Stimulated activated CD8-positive, alpha-beta memory T cell treated with anti-CD3 and anti-CD28 coated beads, Interleukin-4, amount 100 ng/mL, for 24 hours (primary cell): ENCODE data around the gene OSGIN1.
"Not testable (repeated sequence)": the region's sequence is repeated elsewhere in the genome, so short reads cannot be mapped to it uniquely, and the experiment has no call there.

Source experiments
- DNase-seq: peaks from one replicate; pipeline ENCODE4 v3.0.0-alpha.2; 2020; ENCODE audit warnings: low read depth

Gene OSGIN1

GRCh38 chr16:83940630-83941378, 12.2 kb upstream of the OSGIN1 start:
- no peak for DNase-seq

- not testable (repeated sequence) for DNase-seq
These were observed 11.5 kb upstream of the OSGIN1 start for GRCh38 chr16:83941546-83941945.

GRCh38 chr16:83942074-83942473, 11.0 kb upstream of the OSGIN1 start:
- no peak for DNase-seq

DNA sequence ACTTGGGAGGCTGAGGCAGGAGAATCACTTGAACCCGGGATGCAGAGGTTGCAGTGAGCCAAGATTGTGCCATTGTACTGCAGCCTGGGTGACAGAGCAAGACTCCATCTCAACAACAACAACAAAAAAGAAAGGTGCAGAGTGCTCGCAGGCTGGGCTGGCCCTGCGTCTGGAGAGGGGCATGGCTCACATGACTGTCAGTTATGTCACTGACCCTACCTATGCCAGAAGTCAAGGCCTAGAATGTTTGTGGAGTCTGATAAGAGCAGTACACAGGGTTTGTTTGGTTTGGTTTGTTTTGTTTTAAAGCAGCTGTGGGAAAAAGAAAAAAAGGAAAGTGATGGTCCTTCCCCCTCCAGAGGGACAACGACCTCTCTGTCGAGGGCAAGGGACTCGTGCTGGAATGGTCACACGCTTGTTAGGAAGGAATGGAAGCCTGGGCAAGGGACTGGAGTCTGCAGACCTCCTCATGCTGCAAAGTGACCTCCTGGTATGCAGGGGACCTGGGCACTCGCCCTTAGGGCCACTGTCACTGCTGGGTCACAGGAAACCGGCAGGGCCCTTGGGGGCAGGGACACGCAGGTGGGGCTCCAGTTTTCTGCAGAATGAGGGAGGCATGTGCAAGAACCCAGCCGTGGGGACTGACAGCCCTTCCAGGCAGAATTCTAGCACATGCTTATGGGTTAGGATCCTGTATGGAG, 10.1 kb upstream of the OSGIN1 start:
- DNase-seq = no peak

GRCh38 chr16:83943516-83944050, 9.5 kb upstream of the OSGIN1 start:
- DNase-seq = no peak

DNA sequence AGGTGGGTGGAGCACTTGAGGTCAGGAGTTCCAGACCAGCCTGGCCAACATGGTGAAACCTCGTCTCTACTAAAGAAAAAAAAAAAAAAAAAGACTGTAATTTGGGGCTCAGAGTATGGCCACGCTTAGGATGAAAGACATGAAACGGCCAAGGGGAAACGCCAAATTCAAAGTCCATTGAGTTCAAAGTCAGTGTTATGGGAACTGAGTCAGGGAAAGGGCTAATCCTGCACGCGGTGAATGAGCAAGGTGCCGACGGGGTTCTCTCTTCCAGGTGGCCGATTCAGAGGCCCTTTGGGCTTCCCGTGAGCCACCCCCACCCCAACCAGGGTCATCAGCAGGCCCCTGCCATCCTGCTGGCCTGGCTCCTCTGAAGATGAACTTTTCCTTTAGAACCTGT, 7.5 kb upstream of the OSGIN1 start:
- DNase-seq = no peak

- DNase-seq = no peak
These were observed 6.8 kb upstream of the OSGIN1 start for GRCh38 chr16:83946154-83946780.

DNA sequence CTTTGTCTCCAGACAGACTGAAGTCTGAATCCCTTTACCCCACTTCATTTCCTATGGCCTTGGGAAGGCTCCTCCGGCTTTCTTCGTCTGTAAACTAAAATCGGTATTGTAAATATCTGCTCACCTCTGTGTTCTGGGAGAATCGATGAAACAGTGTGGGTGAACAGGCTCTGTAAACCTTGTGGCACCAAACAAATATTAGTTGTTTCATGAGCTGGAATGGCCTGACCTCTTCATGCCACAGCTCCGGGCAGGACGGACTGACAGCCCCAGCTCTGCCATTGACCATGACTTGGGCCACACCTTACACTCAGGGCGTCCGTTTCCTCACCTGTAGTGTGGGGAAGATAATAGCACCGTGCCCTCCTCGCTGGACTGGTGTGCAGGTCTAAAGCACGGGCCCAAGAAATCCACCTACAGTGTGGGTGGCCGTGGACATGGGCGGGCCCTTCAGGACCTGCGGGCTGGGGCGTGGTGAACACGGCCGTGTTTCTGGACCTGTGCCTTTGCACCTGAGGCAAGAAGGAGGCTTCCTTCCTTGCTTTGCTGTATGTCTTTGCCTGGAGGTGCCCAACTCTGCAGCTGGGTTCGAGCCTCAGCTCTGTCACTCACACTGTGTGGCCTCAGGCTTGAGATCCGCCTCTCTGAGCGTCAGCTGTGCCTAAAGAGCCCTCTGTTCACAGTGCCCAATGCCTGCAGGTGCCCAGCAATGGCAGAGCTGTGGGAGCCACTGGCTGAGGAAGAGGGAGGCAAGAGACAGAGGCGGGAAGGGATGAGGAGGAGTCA, 6.1 kb upstream of the OSGIN1 start:
- no peak for DNase-seq

GRCh38 chr16:83947642-83948234, 5.3 kb upstream of the OSGIN1 start:
- DNase-seq = no peak

GRCh38 chr16:83948914-83949723, 3.9 kb upstream of the OSGIN1 start:
- no peak for DNase-seq

GRCh38 chr16:83949724-83950001, 3.4 kb upstream of the OSGIN1 start:
- no peak for DNase-seq

- DNase-seq = not testable (repeated sequence)
These were observed 2.1 kb upstream of the OSGIN1 start for GRCh38 chr16:83950862-83951399.

- DNase-seq = no peak
These were observed 1.5 kb upstream of the OSGIN1 start for GRCh38 chr16:83951544-83951943.

- no peak for DNase-seq
These were observed 477 bp upstream of the OSGIN1 start for GRCh38 chr16:83952587-83952939.

DNA sequence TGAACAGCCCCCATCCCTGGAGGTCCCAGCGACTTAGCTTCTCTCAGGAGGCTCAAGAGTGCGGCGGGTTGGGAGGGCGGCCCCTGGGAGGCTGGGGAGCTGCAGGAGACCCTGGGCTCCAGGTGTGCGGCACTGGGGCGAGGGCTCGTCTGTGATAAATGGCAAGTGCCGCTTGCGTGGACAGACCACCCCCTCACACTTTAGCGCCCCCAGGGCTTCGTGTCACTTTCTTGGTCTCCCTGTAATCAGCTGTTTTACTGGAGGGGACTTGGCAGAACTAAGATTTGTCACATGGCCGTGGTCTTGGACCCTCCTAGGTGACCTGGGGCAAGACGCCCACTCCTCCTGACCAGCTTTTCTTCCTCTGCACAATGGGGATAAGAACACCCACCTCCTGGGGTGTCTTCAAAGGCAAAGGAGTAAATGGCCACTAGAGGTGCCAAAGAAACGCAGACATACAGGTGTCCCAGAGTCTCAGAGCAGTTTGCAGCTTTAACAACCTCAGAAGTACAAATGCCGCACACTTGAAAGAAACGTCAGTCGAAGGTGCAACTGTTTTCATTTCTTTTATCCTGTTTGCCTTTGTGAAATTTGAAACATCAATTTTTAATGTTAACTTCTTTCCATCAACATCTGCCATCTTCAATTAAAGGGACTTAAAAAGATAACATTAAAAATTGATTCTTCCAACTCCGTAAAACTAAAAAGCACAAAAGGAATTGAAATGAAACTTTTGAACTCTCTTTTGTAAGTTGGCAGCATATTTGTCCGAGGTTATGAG, 946 bp downstream of the OSGIN1 start:
- DNase-seq = no peak

DNA sequence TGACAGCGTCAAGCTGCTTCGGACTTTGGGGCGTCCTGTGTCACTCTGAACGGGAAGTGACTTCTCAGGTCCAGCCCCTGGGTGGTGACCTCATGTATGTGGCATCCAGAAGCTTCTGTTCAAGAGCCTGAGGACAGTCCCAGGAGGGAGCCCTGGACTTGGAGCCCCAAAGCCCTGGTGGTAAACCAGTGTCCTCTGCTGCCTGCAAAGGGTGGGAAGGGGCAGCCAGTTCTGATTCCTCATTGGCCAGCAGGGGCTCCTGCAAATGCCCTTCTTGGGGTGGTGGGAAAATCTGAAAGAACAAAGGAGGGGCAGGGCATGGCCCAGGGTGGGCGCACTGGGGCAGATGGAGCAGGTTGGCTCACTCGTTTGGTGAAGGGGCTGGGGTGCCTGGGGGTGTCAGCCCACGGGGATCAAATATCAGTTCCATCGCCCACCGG, 1.6 kb downstream of the OSGIN1 start:
- DNase-seq = no peak

- DNase-seq = no peak
These were observed 2.4 kb downstream of the OSGIN1 start for GRCh38 chr16:83955218-83956130.

DNA sequence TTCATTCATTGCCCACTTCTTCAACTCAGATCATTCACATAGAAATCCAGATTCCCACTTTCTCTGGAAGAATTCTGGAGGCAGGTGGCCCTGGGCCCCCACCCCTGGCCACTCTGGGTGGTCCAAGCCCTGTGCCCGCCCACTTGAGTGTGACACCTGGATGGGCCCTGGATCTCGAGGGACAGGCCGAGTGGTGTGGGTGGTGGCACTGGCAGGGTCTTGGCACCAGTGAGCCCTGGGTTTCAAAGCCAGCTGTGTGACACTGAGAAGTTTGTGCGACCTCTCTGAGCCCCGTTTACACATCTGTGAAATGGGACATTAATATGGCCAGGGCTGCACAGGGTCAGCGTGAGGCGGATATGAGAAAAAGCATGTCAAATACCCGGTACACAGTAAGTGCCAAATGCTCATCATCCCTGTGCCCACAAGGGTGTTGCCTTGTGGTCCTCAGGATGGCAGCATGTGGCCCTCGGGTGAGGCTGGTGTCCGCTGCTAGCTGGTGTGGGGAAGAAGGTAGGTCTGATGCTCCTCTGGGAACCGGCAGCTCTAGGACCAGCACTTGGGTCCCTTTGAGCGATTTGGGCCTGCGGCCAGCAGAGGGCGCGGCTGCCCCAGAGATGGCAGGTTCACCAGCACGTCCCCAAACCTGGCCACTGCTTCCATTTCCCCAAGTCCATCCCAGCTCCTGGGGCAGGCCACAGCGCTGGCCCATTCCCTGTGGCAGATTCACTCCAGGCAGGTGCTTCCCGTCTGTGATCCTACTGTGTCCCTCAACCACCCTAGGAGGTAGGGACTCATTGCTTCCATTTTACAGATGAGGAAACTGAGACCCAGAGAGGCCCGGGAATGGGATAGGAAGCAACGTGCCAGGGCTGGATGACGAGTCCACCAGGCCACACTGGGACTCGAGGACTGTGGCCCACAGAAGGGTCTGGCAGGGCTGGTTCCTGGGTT, 3.6 kb downstream of the OSGIN1 start:
- peak; percentile 67 for DNase-seq
